HG03520 (cell line): ENCODE results near the gene ADGRA3.

Experiments used
- ATAC-seq: cut with Tn5 transposase; IDR thresholded peaks from one replicate; pipeline ENCODE4 v1.9.1; 2021; ENCODE audit warnings: mild to moderate bottlenecking, moderate library complexity; ENCODE audit not compliant: unreplicated experiment

Gene ADGRA3

DNA sequence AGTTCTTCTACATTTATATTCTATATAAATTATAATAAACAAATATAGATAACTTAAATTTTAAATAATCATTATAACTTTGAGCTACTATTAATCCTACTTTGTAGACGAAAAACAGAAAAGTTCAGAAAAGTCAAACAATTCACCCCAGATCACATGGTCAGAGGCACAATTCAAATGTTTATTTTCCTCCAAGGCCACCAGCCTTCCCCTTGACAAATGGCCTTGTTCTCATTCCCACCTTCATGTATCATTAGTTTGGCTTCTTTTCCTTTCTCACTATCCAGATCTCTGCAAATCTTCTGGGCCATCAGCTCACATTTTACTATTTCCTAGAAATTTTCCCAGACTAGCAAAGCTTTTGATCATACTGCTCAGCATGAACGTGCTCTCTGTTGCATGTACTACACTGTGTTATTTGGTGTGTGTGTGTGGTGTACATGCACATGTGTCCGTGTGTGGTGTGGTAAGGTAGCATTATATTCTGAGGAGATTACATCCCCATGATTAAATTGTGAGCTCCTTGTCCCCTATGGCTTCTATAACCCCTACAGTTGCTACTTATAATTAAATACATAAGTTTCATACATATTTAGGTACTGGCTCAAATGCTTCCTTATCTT lies 61.5 kb downstream of the ADGRA3 start:
- no peak for ATAC-seq

DNA sequence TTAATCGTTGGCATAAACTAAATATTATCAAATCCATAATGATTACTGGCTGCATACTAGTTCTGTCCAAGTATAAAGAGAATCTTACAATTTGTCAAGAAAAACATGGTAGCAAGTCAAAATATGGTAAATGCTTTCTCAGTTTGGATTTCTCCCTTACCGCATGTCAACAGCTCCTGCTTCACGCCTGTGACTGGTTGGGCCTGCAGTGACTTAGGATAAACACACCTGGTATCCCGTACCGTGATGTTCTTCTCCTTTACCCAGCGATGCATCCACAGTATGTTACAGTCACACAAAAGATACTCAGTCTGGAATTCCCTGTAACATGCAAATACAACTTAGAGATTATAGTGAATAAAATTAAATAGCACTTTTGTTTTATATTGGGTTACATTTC lies 71.1 kb downstream of the ADGRA3 start:
- no peak for ATAC-seq

DNA sequence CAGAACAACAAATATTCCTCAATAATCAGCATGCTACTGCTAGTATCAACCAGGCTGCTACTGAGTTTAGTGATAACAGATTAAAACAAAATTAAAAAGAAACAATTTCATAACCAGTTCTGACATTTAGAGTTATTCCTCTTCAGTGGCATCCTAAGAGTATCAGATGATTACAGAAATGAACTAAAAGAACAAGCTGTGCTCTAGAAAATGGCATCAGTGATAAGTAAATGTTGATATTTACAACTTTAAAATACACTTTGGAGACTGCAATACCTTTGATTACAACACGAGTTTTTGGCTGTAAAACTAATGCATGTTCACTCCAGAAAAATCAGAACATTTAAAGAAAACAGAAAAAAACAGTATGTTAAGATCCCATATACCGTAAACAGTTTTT lies 72.9 kb downstream of the ADGRA3 start:
- no peak for ATAC-seq

DNA sequence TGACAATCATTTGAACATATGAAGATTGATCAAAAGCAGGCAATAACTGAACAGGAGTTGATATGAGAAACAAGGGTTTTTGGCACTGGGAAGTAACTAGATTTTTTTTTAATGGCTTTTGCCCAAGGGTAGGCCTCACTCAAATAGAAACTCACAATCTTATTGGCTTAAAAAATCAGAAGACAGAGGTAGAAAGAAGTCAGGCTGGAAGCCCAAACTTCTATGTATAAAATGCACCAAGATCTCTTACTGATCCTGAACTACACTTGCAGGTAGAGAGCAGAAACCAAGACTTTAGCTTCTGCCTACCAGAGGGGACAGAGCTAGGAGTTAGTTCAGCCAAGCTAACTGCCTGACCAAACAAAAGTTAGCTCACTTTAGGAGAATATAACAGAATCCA lies 74.9 kb downstream of the ADGRA3 start:
- no peak for ATAC-seq

DNA sequence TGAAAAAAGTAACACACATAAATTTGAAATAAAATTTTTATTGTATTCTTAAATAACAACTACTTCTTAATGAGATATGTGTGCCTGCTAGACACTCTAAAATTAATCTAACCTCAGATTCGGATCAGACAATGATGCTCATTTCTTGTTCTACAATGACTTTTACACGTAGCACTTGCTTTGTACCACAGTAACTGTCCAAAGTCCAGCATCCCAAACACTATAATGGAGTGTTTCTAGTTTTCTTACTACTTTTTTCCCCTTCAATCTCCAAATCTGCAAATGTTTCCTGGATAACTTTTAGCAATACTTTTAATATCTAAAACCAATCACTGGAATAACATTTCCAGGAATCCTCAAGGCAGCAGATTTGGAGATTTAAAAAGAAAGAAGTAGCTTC lies 75.9 kb downstream of the ADGRA3 start:
- ATAC-seq, result no peak

DNA sequence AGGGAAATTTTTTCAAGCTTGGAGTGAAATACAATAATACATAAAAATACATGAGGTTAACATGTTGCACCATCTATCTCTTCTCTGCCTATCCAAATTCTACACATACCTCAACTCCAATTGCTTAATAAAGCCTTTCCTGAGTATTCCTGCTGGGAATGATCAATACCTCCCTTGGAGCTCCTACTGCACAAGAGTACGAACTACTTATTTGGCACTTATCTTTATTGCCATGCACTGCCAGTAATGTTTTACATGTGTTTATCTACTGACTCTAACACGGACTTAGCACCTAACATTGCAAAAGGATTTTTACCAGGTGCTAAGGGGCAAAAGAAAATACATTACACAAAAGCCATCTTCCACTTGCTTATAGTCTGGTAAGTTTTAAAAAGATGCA lies 80.2 kb downstream of the ADGRA3 start:
- ATAC-seq, result no peak

DNA sequence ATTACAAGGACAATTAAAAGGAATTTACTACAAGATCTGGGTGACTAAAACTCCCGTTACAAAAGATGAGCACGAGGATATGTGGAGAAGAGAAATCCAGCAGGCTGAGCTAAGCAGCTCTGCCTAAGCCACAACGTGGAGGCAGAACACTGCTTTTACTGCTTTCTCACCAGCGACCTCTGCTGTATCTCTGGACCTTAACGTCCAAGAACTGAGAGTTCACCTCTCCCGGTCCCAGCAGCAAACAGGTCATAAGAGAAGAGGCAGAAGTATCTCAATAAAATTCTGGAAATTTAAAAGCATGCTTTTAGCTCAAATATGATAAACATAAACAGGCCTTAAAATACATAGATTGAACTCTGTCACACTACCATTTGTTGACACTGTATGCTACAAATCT lies 81.0 kb downstream of the ADGRA3 start:
- ATAC-seq, result no peak

DNA sequence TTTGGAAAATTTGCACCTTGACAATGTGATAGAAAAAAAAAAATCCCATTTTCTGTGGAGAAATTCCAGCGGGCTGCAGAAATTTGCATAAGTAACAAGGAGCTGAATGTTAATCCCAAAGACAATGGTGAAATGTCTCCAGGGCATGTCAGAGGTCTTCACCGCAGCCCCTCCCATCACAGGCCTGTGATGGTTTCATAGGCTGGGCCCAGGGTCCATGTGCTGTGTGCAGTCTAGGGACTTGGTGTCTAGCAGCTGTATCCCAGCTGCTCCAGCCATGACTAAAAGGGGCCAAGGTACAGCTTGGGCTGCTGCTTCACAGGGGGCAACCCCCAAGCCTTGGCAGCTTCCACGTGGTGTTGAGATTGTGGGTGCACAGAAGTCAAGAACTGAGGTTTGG lies 85.2 kb downstream of the ADGRA3 start:
- ATAC-seq, result no peak

DNA sequence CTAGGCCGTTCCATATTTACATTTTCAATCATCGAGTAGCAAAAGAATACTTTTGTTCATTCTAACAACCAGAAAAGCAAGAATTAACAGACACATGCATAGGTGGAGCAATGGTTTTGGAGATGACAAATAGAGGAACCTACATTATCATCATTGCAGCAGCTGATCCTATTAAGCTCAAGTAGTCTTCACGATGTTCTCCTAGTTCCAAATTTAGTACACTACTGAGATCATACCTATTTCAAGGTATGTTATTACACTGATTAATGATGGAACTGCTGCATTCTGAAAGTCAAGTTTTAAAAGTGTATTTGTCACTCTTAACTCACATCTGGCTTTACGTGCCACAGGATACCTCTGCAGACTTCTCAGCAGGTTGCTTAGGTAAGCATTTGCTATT lies 87.4 kb downstream of the ADGRA3 start:
- no peak for ATAC-seq

DNA sequence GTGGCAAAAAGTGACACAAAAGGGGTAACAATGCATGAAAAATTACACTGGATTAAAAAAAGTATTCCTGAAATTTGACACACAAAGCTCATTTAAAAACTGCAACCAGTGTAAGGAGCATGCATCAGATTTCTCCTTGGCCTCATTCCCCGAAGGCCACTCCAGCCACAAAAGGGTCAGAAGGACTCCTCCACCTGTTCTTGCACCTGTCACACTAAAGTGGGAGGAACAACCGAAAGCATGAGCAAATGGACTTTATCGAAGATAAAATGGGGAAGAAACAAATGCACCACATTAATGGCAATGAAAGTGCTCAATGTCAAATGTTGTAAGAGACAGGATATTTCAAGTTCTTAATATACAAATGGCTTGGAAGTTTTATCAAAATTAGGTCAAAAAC lies 88.2 kb downstream of the ADGRA3 start:
- ATAC-seq, result no peak

DNA sequence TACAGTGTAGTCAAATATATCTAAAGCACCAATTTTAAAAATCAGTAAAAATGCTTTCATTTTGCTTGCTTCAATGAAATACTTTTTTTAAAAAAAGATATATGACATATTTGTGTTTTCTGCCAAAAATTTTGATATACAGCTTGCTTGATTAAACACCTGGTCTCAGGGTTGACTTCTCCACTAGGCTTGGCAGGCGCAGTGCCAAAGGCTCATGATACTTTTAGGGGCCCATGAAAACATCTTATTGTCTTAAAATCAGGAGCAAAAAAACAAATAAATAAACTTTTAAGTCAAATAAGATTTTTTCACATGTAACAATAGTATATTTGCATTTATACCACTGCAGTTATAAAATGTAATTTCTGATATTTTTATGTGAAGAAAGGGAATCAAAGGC lies 95.6 kb downstream of the ADGRA3 start:
- ATAC-seq, result no peak

DNA sequence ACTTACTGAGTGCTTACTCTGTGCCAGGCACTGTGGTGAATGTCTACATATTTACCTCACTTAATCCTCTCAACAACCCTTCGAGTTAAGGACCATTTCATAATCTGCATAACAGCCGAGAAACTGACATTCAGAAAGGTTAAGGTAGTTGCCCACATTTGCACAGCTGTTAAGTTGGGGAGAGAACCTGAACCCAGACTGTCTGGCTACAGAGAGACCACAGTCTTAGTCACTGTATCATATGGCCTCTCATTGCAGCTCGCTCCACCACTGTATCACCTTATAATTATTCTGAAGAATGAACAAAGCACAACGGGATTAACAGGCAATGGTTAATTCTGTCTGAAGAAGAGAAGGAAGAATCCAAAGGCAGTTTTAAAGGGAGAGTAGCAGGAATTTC lies 98.5 kb downstream of the ADGRA3 start:
- ATAC-seq, result no peak

DNA sequence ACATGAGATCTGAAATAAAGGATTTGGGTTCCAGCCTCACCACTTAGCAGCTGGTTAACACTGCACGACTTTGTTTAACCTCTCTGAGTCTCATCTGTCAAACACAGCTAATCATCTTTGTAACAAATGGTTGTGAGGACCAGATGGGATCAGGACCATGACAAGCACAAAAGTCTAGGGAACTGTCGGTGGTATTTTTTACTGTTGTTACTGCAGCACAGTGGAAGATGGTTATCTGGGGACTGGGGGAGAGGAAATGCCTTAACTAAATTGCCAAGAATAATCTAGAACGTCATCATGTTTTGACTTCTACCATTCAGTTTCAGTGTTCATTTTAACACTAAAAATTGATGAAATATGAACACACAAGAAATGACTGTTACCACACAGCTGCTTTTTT lies 99.5 kb downstream of the ADGRA3 start:
- no peak for ATAC-seq

DNA sequence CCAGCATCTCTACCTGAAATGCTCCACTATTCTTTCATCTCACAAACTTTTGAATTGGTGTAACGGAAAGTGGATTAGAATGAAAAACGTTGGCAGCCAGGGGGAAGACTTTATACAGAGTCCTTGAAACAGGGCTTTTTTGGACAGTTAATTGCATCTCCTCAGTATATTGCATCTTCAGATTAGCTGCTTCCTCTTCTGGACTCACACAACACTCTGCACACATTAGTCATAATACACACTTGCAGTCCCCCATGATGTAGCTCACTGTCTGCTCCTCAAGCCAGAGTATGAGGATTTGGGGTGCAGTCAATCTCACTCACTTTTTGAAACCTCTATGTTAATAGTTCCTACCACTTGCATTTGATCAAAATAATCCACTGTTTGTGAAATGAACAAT lies 101.0 kb downstream of the ADGRA3 start:
- no peak for ATAC-seq

DNA sequence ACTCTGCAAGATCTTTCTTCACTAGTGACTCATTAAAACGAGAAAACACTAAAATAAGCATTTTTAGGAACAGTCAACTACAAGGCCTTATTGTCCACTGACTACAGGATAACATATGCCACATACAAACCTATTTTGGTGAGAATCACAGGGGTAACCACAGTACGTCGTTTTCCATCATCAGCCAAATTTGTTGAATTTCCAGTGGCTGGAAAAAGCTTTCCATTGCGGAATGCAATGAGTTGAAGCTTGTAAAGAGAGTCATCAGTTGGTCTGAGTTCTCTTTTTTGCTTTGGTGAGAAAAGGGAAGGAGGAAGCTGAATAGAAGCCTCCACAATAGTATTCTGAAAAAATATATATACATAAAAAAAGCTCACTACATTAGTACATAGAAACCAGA lies 102.4 kb downstream of the ADGRA3 start:
- ATAC-seq, result no peak

DNA sequence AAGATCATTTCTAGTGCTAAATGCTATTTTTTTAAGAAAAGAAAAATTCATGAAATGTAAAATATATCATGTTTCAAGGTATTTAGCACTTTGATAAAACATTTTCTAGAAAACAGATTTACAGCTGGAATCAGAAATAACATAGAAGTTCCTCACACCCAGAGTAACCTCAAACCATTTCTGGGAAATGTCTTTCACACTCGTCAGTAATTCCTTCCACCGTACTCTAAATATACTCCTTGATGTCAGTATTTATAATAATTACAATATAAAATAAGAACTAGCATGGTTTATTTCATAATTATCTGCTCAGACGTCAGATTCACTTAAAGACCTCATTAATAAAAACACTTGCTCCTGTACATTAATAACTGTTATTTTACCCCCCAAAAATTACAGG lies 103.9 kb downstream of the ADGRA3 start:
- no peak for ATAC-seq

DNA sequence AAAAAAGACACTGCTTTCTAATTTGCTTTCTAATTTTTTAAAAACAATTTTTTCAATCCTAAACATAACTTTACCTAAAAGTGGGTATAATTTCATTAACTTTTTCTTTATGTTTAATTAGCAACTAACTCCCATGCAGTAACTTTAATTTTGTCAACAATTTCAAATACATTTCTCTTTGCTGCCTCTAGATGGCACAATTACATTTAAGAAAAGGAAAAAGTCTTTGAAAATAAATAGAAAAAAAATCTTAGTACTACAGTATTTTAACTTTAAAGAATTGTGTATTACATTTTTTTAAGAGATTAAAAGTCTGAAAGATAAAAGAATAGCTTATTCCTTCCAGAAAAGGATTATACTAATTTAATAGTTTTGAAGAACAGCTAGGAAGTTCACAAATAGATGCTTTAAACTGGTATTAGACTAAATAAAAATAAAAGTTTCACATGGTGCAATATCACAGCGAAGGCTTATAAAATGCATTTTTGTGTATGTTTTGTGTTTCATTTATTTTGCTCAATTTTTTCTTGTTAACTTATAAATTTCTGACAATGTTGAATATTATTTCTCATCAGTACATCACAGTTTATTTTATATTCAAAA lies 105.1 kb downstream of the ADGRA3 start:
- ATAC-seq, result no peak

DNA sequence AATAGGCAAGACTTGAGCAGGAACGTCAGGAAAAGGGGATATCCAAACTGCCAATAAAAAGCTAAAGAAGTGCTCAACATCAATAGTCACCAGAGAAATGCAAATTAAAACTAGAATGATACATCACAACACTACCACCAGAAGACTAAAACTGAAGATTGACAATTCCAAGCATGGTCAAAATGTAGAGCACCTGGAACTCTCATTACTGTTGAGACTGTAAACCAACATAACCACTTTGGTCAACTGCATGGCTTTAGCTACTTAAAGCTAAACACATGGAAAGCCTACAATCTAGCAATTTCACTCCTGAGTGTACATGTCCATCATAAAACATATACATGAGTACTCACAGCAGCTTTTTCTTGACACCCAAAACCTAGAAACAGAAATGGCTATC lies 107.4 kb downstream of the ADGRA3 start:
- no peak for ATAC-seq

DNA sequence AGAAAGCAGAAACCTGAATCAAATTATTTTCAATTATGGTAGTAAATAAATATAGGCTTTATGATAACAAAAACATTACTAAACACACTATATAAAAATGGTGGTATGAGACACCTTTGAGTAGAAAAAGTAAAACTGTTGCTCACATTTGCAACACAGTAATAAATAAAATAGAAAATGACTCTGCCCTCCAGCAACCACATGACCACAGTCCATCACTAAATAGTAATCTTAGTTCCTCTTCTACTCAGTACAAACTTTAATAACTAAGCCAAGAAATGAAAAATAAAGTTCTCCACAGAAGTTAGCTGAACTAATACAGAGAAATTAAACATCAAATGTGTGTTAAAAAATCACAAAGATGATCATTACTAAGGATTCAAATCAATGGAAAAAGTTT lies 108.5 kb downstream of the ADGRA3 start:
- no peak for ATAC-seq

DNA sequence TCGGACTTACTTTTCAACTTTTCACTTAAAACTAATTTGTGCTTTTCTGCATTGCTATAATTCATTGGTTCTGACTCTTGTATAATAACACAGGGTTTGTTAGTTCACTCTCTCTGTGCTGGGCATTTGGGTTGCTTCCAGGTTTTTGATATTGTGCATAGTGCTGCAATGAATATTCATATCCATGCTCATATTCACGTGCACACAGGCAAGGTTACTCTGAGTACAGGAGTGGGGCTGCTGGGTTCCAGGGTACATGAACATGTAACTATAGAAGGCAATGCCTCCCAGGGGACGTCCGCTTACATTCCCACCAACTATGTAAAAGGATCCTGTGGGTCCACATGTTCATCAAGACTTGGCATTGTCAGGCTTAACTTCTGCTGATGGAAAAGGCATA lies 117.2 kb downstream of the ADGRA3 start:
- no peak for ATAC-seq

DNA sequence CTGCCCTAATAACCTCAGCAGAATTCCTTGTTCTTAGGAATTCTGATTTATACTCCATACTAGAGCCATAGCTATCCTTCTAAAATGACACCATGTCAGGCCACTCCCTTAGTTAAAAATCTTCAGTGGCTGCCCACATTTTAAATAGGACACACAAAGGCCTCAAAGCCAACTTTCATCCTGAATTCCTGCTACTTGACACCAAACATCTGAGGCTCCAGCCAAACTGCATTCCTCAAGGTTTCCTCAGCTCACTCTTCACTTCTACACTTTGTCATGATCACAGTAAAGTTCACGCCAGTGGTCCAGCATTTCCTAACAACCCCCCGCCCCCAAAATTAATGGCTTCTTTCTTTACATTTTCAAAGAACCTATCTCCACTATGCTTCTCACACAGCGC lies 124.3 kb downstream of the ADGRA3 start:
- ATAC-seq, result no peak

DNA sequence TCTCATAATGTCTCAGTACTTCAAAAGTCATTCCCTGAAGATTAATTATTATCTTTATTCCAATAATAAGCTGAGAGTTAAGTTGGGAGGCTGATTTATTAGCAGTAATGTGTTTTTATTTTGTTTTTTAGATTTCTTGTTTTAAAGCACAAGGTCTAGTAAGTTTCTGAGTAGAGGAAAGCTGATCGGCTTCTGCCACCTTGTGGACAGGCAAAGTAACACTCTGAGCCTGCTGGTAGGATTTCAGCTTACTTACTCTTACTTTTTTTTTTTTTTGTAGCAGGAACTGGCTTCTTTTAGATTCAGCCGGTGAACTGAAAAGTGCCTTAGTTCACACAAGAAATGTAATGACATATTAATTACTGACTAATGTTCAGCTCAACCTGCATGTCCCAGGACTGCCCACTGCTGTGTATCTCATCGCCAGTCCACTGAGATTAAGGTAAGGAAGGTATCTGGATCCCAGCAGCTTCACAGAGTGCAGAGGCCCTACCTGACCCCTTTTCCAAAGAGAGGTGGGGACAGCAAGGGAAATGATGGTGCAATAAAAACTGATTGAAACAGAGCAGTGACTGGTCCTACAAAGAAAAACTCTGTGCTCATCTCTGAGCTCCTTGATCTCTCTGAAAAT lies 126.5 kb downstream of the ADGRA3 start:
- peak; percentile 76 for ATAC-seq

DNA sequence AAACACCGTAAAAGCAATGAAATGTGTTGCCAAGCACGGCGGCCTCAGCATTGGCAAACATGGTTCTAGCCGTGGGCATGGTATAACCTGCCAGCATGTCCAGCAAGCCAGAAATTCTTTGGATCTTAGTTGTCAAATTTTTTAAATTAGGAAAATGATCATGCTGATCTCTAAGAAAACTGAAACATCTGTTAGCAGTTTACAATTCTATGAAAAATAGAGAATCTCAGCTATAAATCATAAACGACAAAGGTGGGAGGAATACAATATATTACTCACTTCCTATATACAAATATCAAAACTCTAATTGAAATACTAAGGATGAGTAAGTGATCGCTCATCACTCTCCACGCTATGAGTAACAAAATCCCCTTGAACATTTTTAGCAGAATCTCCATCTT lies 130.3 kb downstream of the ADGRA3 start:
- no peak for ATAC-seq
